DMS153 treated with DMSO at 0.1 percent for 48 hours (cell line): ENCODE results near the gene NUP42.

Source experiments
- DNase-seq: peaks from one replicate; lab custom pipeline; 2025; ENCODE audit not compliant: unreplicated experiment; lab: John Stamatoyannopoulos, UW

Gene NUP42

GRCh38 chr7:23234569-23235296, 52.9 kb downstream of the NUP42 start:
- DNase-seq, result no peak

- no peak for DNase-seq
Measured at GRCh38 chr7:23235813-23236221, 54.0 kb downstream of the NUP42 start.

GRCh38 chr7:23237000-23237399, 55.2 kb downstream of the NUP42 start:
- no peak for DNase-seq

GRCh38 chr7:23238983-23239652, 57.3 kb downstream of the NUP42 start:
- DNase-seq, result no peak

GRCh38 chr7:23239698-23240097, 57.9 kb downstream of the NUP42 start:
- DNase-seq, result no peak

- no peak for DNase-seq
Measured at GRCh38 chr7:23242321-23242720, 60.5 kb downstream of the NUP42 start.

GRCh38 chr7:23242935-23243334, 61.1 kb downstream of the NUP42 start:
- DNase-seq, result no peak

- no peak for DNase-seq
Measured at GRCh38 chr7:23246555-23246954, 64.7 kb downstream of the NUP42 start, which contains the start of gene GPNMB. Gene GPNMB, plus strand, starts transcription at chr7:23246775. Its CDS starts 83 bp downstream, at chr7:23246858.

- no peak for DNase-seq
Measured at GRCh38 chr7:23247046-23247602, 65.3 kb downstream of the NUP42 start.

GRCh38 chr7:23247603-23248335, 65.9 kb downstream of the NUP42 start:
- DNase-seq, result no peak

- no peak for DNase-seq
Measured at GRCh38 chr7:23249486-23249885, 67.6 kb downstream of the NUP42 start.
